ENCODE results near the gene SDHD. TPM values are rescaled to one million over a fixed set of nuclear protein-coding genes. Genes with fewer than 3 reads are reported as not detected.

SDHD gene
- total RNA-seq, 1 experiment from 2014 or later: 79.6 TPM

GRCh38 chr11:112057170-112057569 is 29.5 kb upstream of the SDHD start:
- Histone ChIP-seq H2BK15ac (ENCODE audit: low read depth, low read length) (no peak overlapping the region), H3K79me1 (ENCODE audit: insufficient read depth, low read depth, low read length, poor library complexity, severe bottlenecking) (no peaks in the 10 kb centered on the region), H3K79me2 (ENCODE audit: insufficient read depth, low read length) (no peaks in the 10 kb centered on the region), H3K9ac (ENCODE audit: extremely low read depth, insufficient read length, low read length) (no peak overlapping the region), H2BK5ac (ENCODE audit: insufficient read length, low read length) (no peak overlapping the region), H3K56ac (ENCODE audit: insufficient read length, low read depth, low read length) (no peak overlapping the region), H3K27ac (ENCODE audit: insufficient read length, low read depth, low read length) (no peak overlapping the region), H3T11ph (ENCODE audit: low read length) (no peak overlapping the region), H3K4me2 (ENCODE audit: insufficient read depth, insufficient read length, low read length) (no peak overlapping the region), H4K8ac (replicated peaks; ENCODE audit: insufficient read length, low read depth, low read length) (no peak overlapping the region), H2AK5ac (ENCODE audit: insufficient read length, low read length) (no peak overlapping the region), H4K5ac (ENCODE audit: insufficient read length, low read depth, low read length) (no peak overlapping the region), H3K23me2 (ENCODE audit: insufficient read length, low read depth, low read length, poor library complexity, severe bottlenecking) (no peaks in the 10 kb centered on the region), H4K20me1 (ENCODE audit: control insufficient read depth, insufficient read depth, insufficient read length) (no peaks in the 10 kb centered on the region), H3K9me3 (ENCODE audit: control insufficient read depth, low read depth, low read length) (no peaks in the 10 kb centered on the region), H2AFZ (ENCODE audit: low read length) (no peak overlapping the region), H2BK12ac (ENCODE audit: insufficient read length, low read depth, low read length) (no peak overlapping the region), H2BK120ac (ENCODE audit: low read depth, low read length, poor library complexity, severe bottlenecking) (no peak overlapping the region), H3K14ac (ENCODE audit: insufficient read depth, low read length) (no peak overlapping the region), H3K23ac (ENCODE audit: insufficient read length, low read depth, low read length) (no peak overlapping the region), H3K4ac (ENCODE audit: low read depth, low read length) (no peak overlapping the region), H3K18ac (ENCODE audit: insufficient read length, low read depth, low read length) (no peak overlapping the region), H3K27me3 (ENCODE audit: insufficient read depth, low read length) (no peaks in the 10 kb centered on the region), H3K4me1 (ENCODE audit: insufficient read depth, low read length) (no peaks in the 10 kb centered on the region), H2BK20ac (ENCODE audit: low read depth, low read length, poor library complexity, severe bottlenecking) (no peak overlapping the region), H4K91ac (ENCODE audit: insufficient read length, low read depth, low read length) (no peak overlapping the region)
- H3K9me3 Mint-ChIP-seq: no peaks in the 10 kb centered on the region
- H3K27me3 Mint-ChIP-seq (ENCODE audit: low read depth): no peaks in the 10 kb centered on the region
- TF ChIP-seq CTCF (conservative IDR thresholded peaks at IDR 0.05): no peak
- no peak overlapping the region for H3K27ac Mint-ChIP-seq
- no peak overlapping the region for H3K4me3 Mint-ChIP-seq
- H3K4me1 Mint-ChIP-seq: no peaks in the 10 kb centered on the region
- H3K36me3 Mint-ChIP-seq (ENCODE audit: insufficient read depth in 1 of 3, low read depth in 3 of 3): peaks cover 19 to 75% (median 57%) of the 10 kb centered on the region in 3 experiments; a peak in 6 of 7 replicates
- no peak for DNase-seq
- no CpG with 5 or more reads among the region's 4 CpGs for WGBS (ENCODE audit: extremely low coverage, insufficient read length, low lambda C conversion rate)
